ENCODE data around the gene MSI2.

- no peak for TF ChIP-seq POLR2A (IDR thresholded peaks at IDR 0.05; ENCODE audit: low read depth, low read length)
- TF ChIP-seq TAF1 (IDR thresholded peaks at IDR 0.05; ENCODE audit: borderline replicate concordance, low read depth, low read length) = no peak
- TF ChIP-seq POLR2AphosphoS5 (IDR thresholded peaks at IDR 0.05; ENCODE audit: low read depth, low read length) = no peak
Observed at GRCh38 chr17:57515662-57516211, 259.4 kb downstream of the MSI2 start.
